Measurements from ENCODE around the gene PHF21B. TPM values are rescaled to one million over a fixed set of nuclear protein-coding genes. Genes with fewer than 3 reads are reported as not detected.
"Not testable (repeated sequence)": the region's sequence is repeated elsewhere in the genome, so short reads cannot be mapped to it uniquely, and the experiment has no call there.

PHF21B gene
- total RNA-seq, 4 donors from 2014 or later = not detected

GRCh38 chr22:45053094-45053493, 43.3 kb upstream of the PHF21B start:
- Histone ChIP-seq H3K4me3 (no peak overlapping the region), H3K36me3 (no peaks in the 10 kb centered on the region), H3K27me3 (peaks cover 65% of the 10 kb centered on the region), H3K27ac (no peak overlapping the region), H3K4me1 (no peaks in the 10 kb centered on the region), H3K9me3 (no peaks in the 10 kb centered on the region)
- TF ChIP-seq POLR2AphosphoS5 (IDR thresholded peaks at IDR 0.05) (no peak), EP300 (IDR thresholded peaks at IDR 0.05) (no peak), POLR2A (IDR thresholded peaks at IDR 0.05) (no peak), CTCF (IDR thresholded peaks at IDR 0.05) (no peak)
- DNase-seq (ENCODE audit: low spot score in 2 of 2) = no peak
- 77% methylated on average over 1 of the region's 1 CpG for WGBS

- 54% methylated on average over 3 of the region's 3 CpGs for WGBS
- H3K27me3 ChIP-seq = peaks cover 68% of the 10 kb centered on the region
Observed at GRCh38 chr22:45052665-45053064, 42.9 kb upstream of the PHF21B start.

GRCh38 chr22:45051946-45052345, 42.1 kb upstream of the PHF21B start:
- no peaks in the 10 kb centered on the region for H3K36me3 ChIP-seq
- WGBS = 90% methylated on average over 10 of the region's 10 CpGs

More at GRCh38 chr22:45052665-45053064, 42.9 kb upstream of the PHF21B start:
- not testable (repeated sequence) for H3K4me3 ChIP-seq; H3K4me1 ChIP-seq; H3K36me3 ChIP-seq; DNase-seq (ENCODE audit: low spot score in 2 of 2); H3K27ac ChIP-seq; H3K9me3 ChIP-seq

GRCh38 chr22:45051419-45051818, 41.6 kb upstream of the PHF21B start:
- H3K4me1 ChIP-seq = no peaks in the 10 kb centered on the region
- no peak overlapping the region for H3K27ac ChIP-seq
- TF ChIP-seq EP300 (IDR thresholded peaks at IDR 0.05) = no peak
- no peak for TF ChIP-seq CTCF (IDR thresholded peaks at IDR 0.05)
- no peak for TF ChIP-seq POLR2AphosphoS5 (IDR thresholded peaks at IDR 0.05)
- no peak for TF ChIP-seq POLR2A (IDR thresholded peaks at IDR 0.05)
- H3K27me3 ChIP-seq = peaks cover 72% of the 10 kb centered on the region
- no peak overlapping the region for H3K4me3 ChIP-seq
- whole genome bisulfite sequencing = 91% methylated on average over 8 of the region's 8 CpGs
- DNase-seq (ENCODE audit: low spot score in 2 of 2) = no peak
- no peaks in the 10 kb centered on the region for H3K36me3 ChIP-seq
- H3K9me3 ChIP-seq = no peaks in the 10 kb centered on the region

More at GRCh38 chr22:45051946-45052345, 42.1 kb upstream of the PHF21B start:
- Histone ChIP-seq H3K9me3 (no peaks in the 10 kb centered on the region), H3K4me1 (no peaks in the 10 kb centered on the region), H3K27me3 (peaks cover 70% of the 10 kb centered on the region), H3K4me3 (no peak overlapping the region), H3K27ac (no peak overlapping the region)
- no peak for DNase-seq (ENCODE audit: low spot score in 2 of 2)
- TF ChIP-seq CTCF (IDR thresholded peaks at IDR 0.05) = no peak
- no peak for TF ChIP-seq POLR2A (IDR thresholded peaks at IDR 0.05)
- no peak for TF ChIP-seq POLR2AphosphoS5 (IDR thresholded peaks at IDR 0.05)
- no peak for TF ChIP-seq EP300 (IDR thresholded peaks at IDR 0.05)

GRCh38 chr22:45047260-45047659, 37.5 kb upstream of the PHF21B start:
- no peak for TF ChIP-seq EP300 (IDR thresholded peaks at IDR 0.05)
- no peak for TF ChIP-seq POLR2AphosphoS5 (IDR thresholded peaks at IDR 0.05)
- TF ChIP-seq POLR2A (IDR thresholded peaks at IDR 0.05) = no peak
- no peak for TF ChIP-seq CTCF (IDR thresholded peaks at IDR 0.05)
- Histone ChIP-seq H3K27me3 (peaks cover 84% of the 10 kb centered on the region), H3K4me1 (no peaks in the 10 kb centered on the region), H3K4me3 (no peak overlapping the region), H3K36me3 (no peaks in the 10 kb centered on the region), H3K27ac (no peak overlapping the region), H3K9me3 (no peaks in the 10 kb centered on the region)
- WGBS = 34% methylated on average over 5 of the region's 6 CpGs
- no peak for DNase-seq (ENCODE audit: low spot score in 2 of 2)

GRCh38 chr22:45045208-45045607, 35.4 kb upstream of the PHF21B start:
- Histone ChIP-seq H3K36me3 (no peaks in the 10 kb centered on the region), H3K4me3 (no peak overlapping the region), H3K4me1 (no peaks in the 10 kb centered on the region), H3K27ac (no peak overlapping the region), H3K27me3 (peaks cover 79% of the 10 kb centered on the region), H3K9me3 (no peaks in the 10 kb centered on the region)
- DNase-seq (ENCODE audit: low spot score in 2 of 2) = no peak
- TF ChIP-seq POLR2A (IDR thresholded peaks at IDR 0.05) = no peak
- no peak for TF ChIP-seq EP300 (IDR thresholded peaks at IDR 0.05)
- TF ChIP-seq POLR2AphosphoS5 (IDR thresholded peaks at IDR 0.05) = no peak
- TF ChIP-seq CTCF (IDR thresholded peaks at IDR 0.05) = no peak
- 48% methylated on average over 7 of the region's 7 CpGs for WGBS

Measured in suprapubic skin (tissue), 4 donors.